GM18526 (cell line): ENCODE results near the gene FILIP1L.

Source experiments
- POLR2A ChIP-seq: IDR thresholded peaks from 3 replicates; pipeline ENCODE4 v1.6.1; 2011; ENCODE audit not compliant: insufficient read length; ENCODE audit errors: extremely low read depth

FILIP1L gene

GRCh38 chr3:99871231-99872045 lies 242.9 kb downstream of the FILIP1L start:
- TF ChIP-seq POLR2A, result no peak

- no peak for TF ChIP-seq POLR2A
Measured at GRCh38 chr3:99870712-99871111, 243.6 kb downstream of the FILIP1L start.

DNA sequence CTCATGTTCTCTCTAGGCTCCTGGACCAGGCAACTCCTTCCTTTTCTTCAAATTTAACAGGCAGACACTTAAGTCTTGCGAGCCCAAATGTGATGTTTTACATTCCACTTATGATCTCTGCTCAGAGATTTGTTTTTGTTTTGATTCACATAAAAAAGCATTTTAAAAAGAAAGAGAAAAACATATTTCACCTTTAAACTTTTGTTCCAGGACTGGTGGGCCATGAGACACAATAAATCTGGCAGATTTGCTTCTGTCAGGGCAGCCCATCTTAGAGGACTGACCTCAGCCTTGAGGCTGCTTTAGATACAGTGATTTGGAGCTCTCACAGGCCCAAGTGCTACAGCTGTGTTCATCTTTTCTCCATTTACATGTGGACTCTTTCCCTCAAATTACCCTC lies 244.7 kb downstream of the FILIP1L start:
- no peak for TF ChIP-seq POLR2A

GRCh38 chr3:99868311-99868646 lies 246.0 kb downstream of the FILIP1L start:
- no peak for TF ChIP-seq POLR2A

- TF ChIP-seq POLR2A, result no peak
Measured at GRCh38 chr3:99867594-99868310, 246.5 kb downstream of the FILIP1L start.

GRCh38 chr3:99866261-99866761 lies 248.0 kb downstream of the FILIP1L start:
- no peak for TF ChIP-seq POLR2A

DNA sequence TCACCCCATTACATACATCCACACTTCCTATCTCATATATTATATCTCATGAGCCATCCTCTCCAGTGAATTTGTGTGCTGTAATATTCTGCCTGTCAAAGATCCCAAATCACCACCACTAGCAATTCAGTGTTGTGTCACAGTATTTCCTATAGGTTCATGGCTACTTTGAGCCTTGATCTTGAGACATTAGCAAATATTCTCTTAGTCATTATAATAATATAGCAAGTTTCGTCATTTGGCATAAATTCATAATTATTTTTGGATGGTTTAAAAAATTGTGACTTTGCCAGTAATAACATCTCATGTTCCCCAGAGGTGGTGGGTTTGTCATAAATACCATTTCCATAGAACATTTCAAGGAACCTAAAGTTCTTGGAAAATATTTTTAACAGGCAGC lies 249.0 kb downstream of the FILIP1L start:
- TF ChIP-seq POLR2A, result no peak

DNA sequence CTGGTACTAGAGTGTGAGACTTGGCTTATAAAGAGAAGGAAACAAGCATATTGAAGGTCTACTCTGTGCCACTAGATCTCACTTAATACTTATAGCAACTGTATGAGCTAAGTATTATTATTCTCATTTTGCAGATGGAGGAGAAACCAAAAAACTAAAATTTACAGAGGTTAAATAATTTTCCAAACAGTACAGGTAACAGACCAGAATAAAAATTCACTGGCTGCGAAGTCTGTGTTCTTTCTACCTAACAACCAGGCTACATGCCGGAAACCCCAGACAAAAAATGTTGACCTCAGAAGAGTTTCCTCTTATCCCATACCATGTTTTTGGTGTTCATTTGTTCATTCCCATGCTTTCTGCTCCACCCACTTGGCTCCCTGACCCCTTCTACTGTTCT lies 250.0 kb downstream of the FILIP1L start:
- TF ChIP-seq POLR2A, result no peak

DNA sequence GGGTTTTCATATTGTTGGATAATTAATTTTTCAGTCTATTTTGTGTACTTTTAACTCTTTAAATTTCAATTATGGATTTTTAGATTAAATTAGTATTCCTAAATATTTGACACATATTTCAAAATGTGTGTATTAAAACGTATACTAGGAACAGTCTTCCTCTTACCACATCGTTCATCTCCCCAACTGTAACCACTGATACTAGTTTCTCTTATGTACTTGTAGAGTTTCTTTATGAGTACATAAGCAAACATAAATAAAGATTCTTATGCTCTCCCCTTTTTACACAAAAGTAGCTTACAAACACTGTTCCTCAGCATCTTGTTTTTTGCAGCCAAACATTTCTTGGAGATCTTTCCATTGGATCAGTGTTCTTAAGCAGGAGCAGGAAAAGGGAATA lies 250.7 kb downstream of the FILIP1L start:
- TF ChIP-seq POLR2A, result no peak

- TF ChIP-seq POLR2A, result no peak
Measured at GRCh38 chr3:99863002-99863401, 251.3 kb downstream of the FILIP1L start.

DNA sequence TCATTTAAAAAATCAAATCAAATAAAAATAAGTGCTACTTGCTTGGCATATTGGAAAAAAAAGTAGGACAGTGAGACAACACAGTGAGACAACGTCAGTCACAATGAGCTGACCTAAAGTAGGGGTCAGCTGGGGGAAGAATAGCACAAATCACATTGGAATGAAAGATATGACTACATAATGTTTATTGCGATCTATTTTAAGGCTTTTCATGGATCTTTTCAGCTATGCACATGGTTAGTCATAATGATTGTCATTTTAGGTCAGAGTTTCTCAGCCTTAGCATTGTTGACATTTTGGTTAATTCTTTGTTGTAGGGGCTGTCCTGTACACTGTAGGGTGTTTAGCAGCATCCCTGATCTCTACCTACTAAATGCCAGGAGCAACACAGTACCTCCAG lies 252.1 kb downstream of the FILIP1L start:
- TF ChIP-seq POLR2A, result no peak

- TF ChIP-seq POLR2A, result no peak
Measured at GRCh38 chr3:99861216-99861615, 253.1 kb downstream of the FILIP1L start.

GRCh38 chr3:99859825-99860224 lies 254.5 kb downstream of the FILIP1L start:
- no peak for TF ChIP-seq POLR2A

DNA sequence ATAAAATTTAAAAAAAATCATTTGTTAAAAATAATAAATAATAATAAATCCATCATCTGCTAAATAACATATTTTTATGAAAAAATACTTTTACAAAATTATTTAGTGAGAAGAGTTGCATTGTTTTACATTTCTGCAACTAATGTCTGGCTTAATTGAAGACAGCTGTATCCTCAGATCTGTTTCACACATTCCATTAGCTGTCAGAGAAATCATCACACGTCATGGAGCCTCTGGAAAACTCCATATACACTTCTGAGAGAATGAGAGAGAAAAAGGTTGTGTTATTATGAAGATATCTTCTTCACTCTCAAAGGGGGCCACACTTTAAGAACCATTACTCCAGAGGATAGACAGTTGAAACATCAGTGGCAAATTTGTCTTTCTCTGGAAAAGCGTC lies 255.8 kb downstream of the FILIP1L start:
- no peak for TF ChIP-seq POLR2A

GRCh38 chr3:99857278-99857677 lies 257.0 kb downstream of the FILIP1L start:
- TF ChIP-seq POLR2A, result no peak

DNA sequence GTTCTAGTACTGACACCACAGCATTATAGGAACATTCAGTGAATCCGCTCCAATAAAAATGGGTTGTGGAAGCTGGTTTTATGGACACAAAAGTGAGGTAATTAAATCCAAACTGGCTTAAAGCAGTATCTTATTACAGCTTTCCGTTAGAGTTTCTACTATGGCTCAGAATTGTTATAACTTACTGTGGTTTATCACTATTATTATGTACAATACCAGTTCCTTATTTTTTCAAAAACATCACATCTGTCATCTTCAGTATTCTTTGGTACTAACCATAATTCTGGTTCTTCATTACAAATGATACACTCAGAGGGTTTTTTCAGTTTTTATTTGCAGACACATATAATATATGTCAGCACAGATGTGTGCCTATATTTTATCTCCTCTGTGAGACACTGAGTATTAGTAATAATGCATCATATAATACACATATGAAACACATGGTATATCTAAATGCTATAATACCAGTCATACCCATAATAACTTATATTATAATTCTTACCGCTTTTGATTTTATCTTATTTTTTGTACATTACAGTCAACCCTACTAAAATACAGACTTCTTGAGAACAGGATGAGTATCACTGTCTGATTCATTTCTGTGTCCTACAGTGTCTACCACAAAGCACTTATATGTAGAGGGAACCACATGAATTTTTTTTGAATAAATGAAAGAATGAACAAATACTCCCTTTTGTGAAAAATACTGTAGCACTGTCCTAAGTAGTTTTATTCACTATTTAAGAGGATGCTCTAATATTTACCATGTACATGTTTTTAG lies 257.7 kb downstream of the FILIP1L start:
- TF ChIP-seq POLR2A, result no peak

- no peak for TF ChIP-seq POLR2A
Measured at GRCh38 chr3:99855900-99856299, 258.4 kb downstream of the FILIP1L start.
